Panc1 (cell line): Measurements from ENCODE around the gene FYB2. TPM values are rescaled to one million over a fixed set of nuclear protein-coding genes. Genes with fewer than 3 reads are reported as not detected.

Experiments used
- ATAC-seq: fragments of 200-7000 bp; cut with Tn5 transposase; 2 replicates; pipeline ENCODE4 v1.9.1; 2020; ENCODE audit warnings: mild to moderate bottlenecking, moderate library complexity
- BruUV-seq: library from RNA; stranded (reverse); fragments of 400-500 nt; replicated peaks from 2 replicates; lab custom pipeline; 2021; lab: Mats Ljungman, UMichigan
- CTCF ChIA-PET: fragments of 300-600 bp; sonication (Branson Sonifier 250); formaldehyde crosslinking; loops from one replicate; lab custom pipeline; 2022; ENCODE audit warnings: antibody characterized with exemption; lab: Charles Lee
- POLR2A ChIA-PET: fragments of 300-600 bp; sonication (Branson Sonifier 250); formaldehyde crosslinking; loops from one replicate; lab custom pipeline; 2022; ENCODE audit warnings: antibody characterized with exemption; lab: Charles Lee
- DNase-seq: peaks from one replicate; pipeline ENCODE4 v3.0.0-alpha.2; 2010; ENCODE audit warnings: low read depth, low spot score
- H3K27ac ChIP-seq: 2 replicates; pipeline ENCODE4 v1.5.1; 2011; ENCODE audit warnings: mild to moderate bottlenecking, low read length, inconsistent platforms
- H3K27me3 ChIP-seq: fragments of 200-500 bp; sonication (Bioruptor generic); 2 replicates; pipeline ENCODE4 v1.6.0; 2014; ENCODE audit warnings: low read length, inconsistent platforms; ENCODE audit not compliant: control insufficient read depth, insufficient read depth
- H3K36me3 ChIP-seq: fragments of 200-500 bp; sonication (Bioruptor generic); 2 replicates; pipeline ENCODE4 v1.5.1; 2014; ENCODE audit warnings: inconsistent platforms, mild to moderate bottlenecking, low read length, moderate library complexity; ENCODE audit not compliant: control insufficient read depth, insufficient read depth
- H3K4me1 ChIP-seq: 2 replicates; pipeline ENCODE4 v1.5.1; 2011; ENCODE audit warnings: inconsistent platforms, mild to moderate bottlenecking, low read length, moderate library complexity; ENCODE audit not compliant: control insufficient read depth, insufficient read depth
- H3K4me3 ChIP-seq, 2 experiments: 2 replicates each; pipeline ENCODE4 v1.5.1; 2011 to 2012; ENCODE audit warnings: low read depth in 2 of 2, low read length in 2 of 2, mild to moderate bottlenecking in 2 of 2, inconsistent platforms in 1 of 2, moderate library complexity in 1 of 2
- H3K9me3 ChIP-seq: fragments of 200-500 bp; sonication (Bioruptor generic); 2 replicates; pipeline ENCODE4 v1.5.1; 2014; ENCODE audit warnings: low read depth, mild to moderate bottlenecking, inconsistent platforms, low read length, moderate library complexity; ENCODE audit not compliant: control insufficient read depth, insufficient read depth
- POLR2AphosphoS5 ChIP-seq: IDR thresholded peaks from 2 replicates; pipeline ENCODE4 v1.6.1; 2012; ENCODE audit warnings: mild to moderate bottlenecking, low read depth, low read length, moderate library complexity
- SIN3A ChIP-seq: IDR thresholded peaks from 2 replicates; pipeline ENCODE4 v1.6.1; 2012; ENCODE audit warnings: low read depth, mild to moderate bottlenecking, low read length, moderate library complexity, borderline replicate concordance; ENCODE audit not compliant: insufficient read depth
- TCF7L2 ChIP-seq: IDR thresholded peaks from 2 replicates; pipeline ENCODE4 v1.6.1; 2011; ENCODE audit warnings: mild to moderate bottlenecking, low read depth, low read length, inconsistent platforms
- in situ Hi-C: cut with HindIII; loops from 2 replicates; pipeline ENCODE4 v1.10.0; 2016; ENCODE audit warnings: low sequenced_read_pairs, low pct_unique_long_range_greater_than_20kb
- intact Hi-C: fragments of 100-400 bp; cut with micrococcal nuclease; formaldehyde crosslinking; loops from one replicate; pipeline ENCODE4 v1.10.0; 2022; ENCODE audit not compliant: unreplicated experiment
- total RNA-seq: library from RNA; stranded (reverse); gene quantifications from one replicate; pipeline ENCODE4 v1.2.1, GENCODE V29; 2021; ENCODE audit not compliant: unreplicated experiment
- TF ChIP-seq, protein P1 (sequence below), 2 experiments: IDR thresholded peaks; 2 replicates each; pipeline ENCODE4 v1.6.1; 2011 to 2012; ENCODE audit warnings: low read depth in 2 of 2, control low read depth in 1 of 2, low read length in 1 of 2, mild to moderate bottlenecking in 1 of 2, moderate library complexity in 1 of 2; ENCODE audit not compliant: insufficient read depth in 1 of 2
- TF ChIP-seq, protein P2 (sequence below): fragments of 450-650 bp; IDR thresholded peaks from 2 replicates; pipeline ENCODE4 v1.5.1; 2017; ENCODE audit warnings: mild to moderate bottlenecking

FYB2 gene
- total RNA-seq, 1 experiment from 2014 or later, result 0.49 TPM

DNA sequence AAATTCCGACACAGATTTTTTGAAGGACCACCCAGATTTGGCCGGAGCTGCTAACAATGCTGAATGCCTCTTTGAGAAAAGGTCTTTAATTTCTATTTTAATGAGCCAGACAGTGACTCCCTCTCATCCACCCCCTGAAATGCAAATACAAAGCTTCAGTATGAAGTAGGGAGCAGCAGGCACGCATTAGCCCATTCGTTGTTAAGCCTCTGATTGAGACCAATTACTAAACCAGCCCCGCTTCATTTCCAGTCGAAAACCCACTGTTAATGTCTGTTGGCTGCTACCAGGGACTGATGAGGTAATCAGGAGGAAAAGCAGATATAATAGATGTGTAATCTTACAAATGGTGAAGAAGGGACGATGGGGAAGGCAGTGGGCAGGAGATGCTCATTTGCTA lies 30.5 kb upstream of the FYB2 start:
- POLR2A ChIA-PET, result no interaction called here
- no peak for DNase-seq
- Histone ChIP-seq H3K27ac (no peak overlapping the region), H3K4me3 (no peak overlapping the region), H3K27me3 (0 out of 2 replicates have a peak, but pooled peaks cover 2% of the 10 kb centered on the region), H3K36me3 (no peaks in the 10 kb centered on the region), H3K9me3 (no peaks in the 10 kb centered on the region), H3K4me1 (no peaks in the 10 kb centered on the region)
- ATAC-seq, result no peak
- CTCF ChIA-PET, result no interaction called here
- BruUV-seq, result no TSS peak
- in situ Hi-C loops, result no loop called here
- TF ChIP-seq, protein P1, sequence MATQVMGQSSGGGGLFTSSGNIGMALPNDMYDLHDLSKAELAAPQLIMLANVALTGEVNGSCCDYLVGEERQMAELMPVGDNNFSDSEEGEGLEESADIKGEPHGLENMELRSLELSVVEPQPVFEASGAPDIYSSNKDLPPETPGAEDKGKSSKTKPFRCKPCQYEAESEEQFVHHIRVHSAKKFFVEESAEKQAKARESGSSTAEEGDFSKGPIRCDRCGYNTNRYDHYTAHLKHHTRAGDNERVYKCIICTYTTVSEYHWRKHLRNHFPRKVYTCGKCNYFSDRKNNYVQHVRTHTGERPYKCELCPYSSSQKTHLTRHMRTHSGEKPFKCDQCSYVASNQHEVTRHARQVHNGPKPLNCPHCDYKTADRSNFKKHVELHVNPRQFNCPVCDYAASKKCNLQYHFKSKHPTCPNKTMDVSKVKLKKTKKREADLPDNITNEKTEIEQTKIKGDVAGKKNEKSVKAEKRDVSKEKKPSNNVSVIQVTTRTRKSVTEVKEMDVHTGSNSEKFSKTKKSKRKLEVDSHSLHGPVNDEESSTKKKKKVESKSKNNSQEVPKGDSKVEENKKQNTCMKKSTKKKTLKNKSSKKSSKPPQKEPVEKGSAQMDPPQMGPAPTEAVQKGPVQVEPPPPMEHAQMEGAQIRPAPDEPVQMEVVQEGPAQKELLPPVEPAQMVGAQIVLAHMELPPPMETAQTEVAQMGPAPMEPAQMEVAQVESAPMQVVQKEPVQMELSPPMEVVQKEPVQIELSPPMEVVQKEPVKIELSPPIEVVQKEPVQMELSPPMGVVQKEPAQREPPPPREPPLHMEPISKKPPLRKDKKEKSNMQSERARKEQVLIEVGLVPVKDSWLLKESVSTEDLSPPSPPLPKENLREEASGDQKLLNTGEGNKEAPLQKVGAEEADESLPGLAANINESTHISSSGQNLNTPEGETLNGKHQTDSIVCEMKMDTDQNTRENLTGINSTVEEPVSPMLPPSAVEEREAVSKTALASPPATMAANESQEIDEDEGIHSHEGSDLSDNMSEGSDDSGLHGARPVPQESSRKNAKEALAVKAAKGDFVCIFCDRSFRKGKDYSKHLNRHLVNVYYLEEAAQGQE (IDR thresholded peaks at IDR 0.05; ENCODE audit: insufficient read depth in 1 of 2, low read depth in 2 of 2, low read length in 1 of 2), result no peak
- TF ChIP-seq SIN3A (no peak), TCF7L2 (no peak), POLR2AphosphoS5 (no peak)
- TF ChIP-seq, protein P2, sequence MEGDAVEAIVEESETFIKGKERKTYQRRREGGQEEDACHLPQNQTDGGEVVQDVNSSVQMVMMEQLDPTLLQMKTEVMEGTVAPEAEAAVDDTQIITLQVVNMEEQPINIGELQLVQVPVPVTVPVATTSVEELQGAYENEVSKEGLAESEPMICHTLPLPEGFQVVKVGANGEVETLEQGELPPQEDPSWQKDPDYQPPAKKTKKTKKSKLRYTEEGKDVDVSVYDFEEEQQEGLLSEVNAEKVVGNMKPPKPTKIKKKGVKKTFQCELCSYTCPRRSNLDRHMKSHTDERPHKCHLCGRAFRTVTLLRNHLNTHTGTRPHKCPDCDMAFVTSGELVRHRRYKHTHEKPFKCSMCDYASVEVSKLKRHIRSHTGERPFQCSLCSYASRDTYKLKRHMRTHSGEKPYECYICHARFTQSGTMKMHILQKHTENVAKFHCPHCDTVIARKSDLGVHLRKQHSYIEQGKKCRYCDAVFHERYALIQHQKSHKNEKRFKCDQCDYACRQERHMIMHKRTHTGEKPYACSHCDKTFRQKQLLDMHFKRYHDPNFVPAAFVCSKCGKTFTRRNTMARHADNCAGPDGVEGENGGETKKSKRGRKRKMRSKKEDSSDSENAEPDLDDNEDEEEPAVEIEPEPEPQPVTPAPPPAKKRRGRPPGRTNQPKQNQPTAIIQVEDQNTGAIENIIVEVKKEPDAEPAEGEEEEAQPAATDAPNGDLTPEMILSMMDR, result no peak
- intact Hi-C loops, result no loop called here

DNA sequence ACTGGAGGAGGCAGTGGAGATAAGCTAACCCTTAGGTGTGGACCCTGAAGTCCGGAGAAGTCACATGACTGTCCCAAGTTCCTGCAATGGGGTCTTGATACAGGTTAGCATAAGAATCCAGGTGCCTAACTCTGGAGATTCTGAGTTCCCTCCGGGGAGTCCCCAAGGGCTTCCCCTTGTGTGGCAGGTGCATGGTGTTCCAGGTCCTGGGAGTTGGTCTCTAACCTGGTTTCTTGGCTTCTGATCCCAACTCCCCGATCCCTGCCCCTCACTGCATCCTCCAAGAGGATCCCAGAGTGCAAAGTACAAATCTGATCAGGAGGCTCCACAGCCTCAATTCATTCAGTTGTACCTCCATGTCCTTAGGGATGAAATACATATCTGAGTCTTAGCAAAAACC lies 26.1 kb upstream of the FYB2 start:
- 0 out of 2 replicates have a peak, but pooled peaks cover 2% of the 10 kb centered on the region for H3K27me3 ChIP-seq
- ATAC-seq (no peak), DNase-seq (no peak)
- TF ChIP-seq, protein P1 (IDR thresholded peaks at IDR 0.05; ENCODE audit: insufficient read depth in 1 of 2, low read depth in 2 of 2, low read length in 1 of 2), result no peak
- TF ChIP-seq POLR2AphosphoS5 (no peak), SIN3A (no peak), TCF7L2 (no peak)
- TF ChIP-seq, protein P2, result no peak
- BruUV-seq, result no TSS peak
- ChIA-PET CTCF (no interaction called here), POLR2A (no interaction called here)
- H3K27ac ChIP-seq, result no peak overlapping the region
- no peak overlapping the region for H3K4me3 ChIP-seq
- H3K36me3 ChIP-seq, result no peaks in the 10 kb centered on the region
- intact Hi-C loops, result no loop called here
- in situ Hi-C loops, result no loop called here
- H3K9me3 ChIP-seq, result no peaks in the 10 kb centered on the region
- H3K4me1 ChIP-seq, result no peaks in the 10 kb centered on the region
